ENCODE measurements around the gene LIX1. TPM values are rescaled to one million over a fixed set of nuclear protein-coding genes. Genes with fewer than 3 reads are reported as not detected.

Gene LIX1
- polyA plus RNA-seq, 1 donor from 2014 or later = 1.9 TPM

DNA sequence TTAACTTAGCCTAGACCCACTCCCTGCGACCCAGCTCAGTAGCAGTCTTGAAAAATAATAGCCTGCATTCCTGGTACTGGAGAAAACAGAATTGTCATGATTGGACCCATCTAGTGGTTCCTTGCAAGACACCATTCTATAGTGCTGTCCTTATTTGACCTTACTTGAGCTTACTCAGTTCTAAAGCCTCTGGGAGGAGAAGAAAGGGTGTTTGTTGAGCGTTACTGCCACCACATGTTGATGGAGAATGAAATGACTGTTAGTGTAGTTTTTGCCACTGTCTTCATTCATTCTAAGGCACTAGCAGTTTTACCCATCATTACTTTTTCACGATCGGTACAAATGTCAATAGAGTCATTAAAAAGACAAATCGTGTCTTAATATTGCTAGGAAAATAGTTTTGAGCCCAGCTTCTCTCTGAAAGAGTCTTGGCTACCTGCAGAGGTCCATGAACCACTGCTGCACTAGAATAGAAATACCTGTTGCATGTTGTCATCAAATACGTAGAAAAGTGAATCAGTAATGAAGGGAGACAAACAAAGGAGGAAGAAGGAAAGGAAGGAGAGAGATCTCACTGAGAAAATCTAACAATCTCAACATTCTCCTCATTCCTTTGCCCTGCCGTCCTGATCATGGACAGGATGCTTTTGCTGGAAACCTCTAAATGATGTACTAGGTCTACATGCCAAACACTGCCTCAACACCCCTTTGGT is 96.0 kb downstream of the LIX1 start:
- H3K9ac ChIP-seq (ENCODE audit: low read length) = no peak overlapping the region
- TF ChIP-seq, protein P1, sequence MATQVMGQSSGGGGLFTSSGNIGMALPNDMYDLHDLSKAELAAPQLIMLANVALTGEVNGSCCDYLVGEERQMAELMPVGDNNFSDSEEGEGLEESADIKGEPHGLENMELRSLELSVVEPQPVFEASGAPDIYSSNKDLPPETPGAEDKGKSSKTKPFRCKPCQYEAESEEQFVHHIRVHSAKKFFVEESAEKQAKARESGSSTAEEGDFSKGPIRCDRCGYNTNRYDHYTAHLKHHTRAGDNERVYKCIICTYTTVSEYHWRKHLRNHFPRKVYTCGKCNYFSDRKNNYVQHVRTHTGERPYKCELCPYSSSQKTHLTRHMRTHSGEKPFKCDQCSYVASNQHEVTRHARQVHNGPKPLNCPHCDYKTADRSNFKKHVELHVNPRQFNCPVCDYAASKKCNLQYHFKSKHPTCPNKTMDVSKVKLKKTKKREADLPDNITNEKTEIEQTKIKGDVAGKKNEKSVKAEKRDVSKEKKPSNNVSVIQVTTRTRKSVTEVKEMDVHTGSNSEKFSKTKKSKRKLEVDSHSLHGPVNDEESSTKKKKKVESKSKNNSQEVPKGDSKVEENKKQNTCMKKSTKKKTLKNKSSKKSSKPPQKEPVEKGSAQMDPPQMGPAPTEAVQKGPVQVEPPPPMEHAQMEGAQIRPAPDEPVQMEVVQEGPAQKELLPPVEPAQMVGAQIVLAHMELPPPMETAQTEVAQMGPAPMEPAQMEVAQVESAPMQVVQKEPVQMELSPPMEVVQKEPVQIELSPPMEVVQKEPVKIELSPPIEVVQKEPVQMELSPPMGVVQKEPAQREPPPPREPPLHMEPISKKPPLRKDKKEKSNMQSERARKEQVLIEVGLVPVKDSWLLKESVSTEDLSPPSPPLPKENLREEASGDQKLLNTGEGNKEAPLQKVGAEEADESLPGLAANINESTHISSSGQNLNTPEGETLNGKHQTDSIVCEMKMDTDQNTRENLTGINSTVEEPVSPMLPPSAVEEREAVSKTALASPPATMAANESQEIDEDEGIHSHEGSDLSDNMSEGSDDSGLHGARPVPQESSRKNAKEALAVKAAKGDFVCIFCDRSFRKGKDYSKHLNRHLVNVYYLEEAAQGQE (IDR thresholded peaks at IDR 0.05; ENCODE audit: borderline replicate concordance) = no peak
- TF ChIP-seq, protein P2, sequence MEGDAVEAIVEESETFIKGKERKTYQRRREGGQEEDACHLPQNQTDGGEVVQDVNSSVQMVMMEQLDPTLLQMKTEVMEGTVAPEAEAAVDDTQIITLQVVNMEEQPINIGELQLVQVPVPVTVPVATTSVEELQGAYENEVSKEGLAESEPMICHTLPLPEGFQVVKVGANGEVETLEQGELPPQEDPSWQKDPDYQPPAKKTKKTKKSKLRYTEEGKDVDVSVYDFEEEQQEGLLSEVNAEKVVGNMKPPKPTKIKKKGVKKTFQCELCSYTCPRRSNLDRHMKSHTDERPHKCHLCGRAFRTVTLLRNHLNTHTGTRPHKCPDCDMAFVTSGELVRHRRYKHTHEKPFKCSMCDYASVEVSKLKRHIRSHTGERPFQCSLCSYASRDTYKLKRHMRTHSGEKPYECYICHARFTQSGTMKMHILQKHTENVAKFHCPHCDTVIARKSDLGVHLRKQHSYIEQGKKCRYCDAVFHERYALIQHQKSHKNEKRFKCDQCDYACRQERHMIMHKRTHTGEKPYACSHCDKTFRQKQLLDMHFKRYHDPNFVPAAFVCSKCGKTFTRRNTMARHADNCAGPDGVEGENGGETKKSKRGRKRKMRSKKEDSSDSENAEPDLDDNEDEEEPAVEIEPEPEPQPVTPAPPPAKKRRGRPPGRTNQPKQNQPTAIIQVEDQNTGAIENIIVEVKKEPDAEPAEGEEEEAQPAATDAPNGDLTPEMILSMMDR (IDR thresholded peaks at IDR 0.05; ENCODE audit: poor library complexity, severe bottlenecking) = no peak
- TF ChIP-seq TAF1 (IDR thresholded peaks at IDR 0.05; ENCODE audit: low read depth) (no peak), POLR2AphosphoS5 (IDR thresholded peaks at IDR 0.05) (no peak), EP300 (conservative IDR thresholded peaks at IDR 0.05; ENCODE audit: poor library complexity, severe bottlenecking) (no peak), MXI1 (conservative IDR thresholded peaks at IDR 0.05; ENCODE audit: poor library complexity, severe bottlenecking) (no peak), EZH2 (IDR thresholded peaks at IDR 0.05; ENCODE audit: borderline replicate concordance, insufficient read depth, low read length, poor library complexity, severe bottlenecking) (no peak), SMC3 (conservative IDR thresholded peaks at IDR 0.05; ENCODE audit: poor library complexity) (no peak), RAD21 (conservative IDR thresholded peaks at IDR 0.05) (no peak)
- no peak overlapping the region for H2AFZ ChIP-seq (ENCODE audit: low read depth, low read length)
- no peaks in the 10 kb centered on the region for H3F3A ChIP-seq (ENCODE audit: insufficient read depth, low read length, poor library complexity, severe bottlenecking)
- H3K4me3 ChIP-seq (ENCODE audit: low read length) = no peak overlapping the region
- H3K79me2 ChIP-seq (replicated peaks; ENCODE audit: insufficient read depth, low read length) = no peaks in the 10 kb centered on the region
- no peaks in the 10 kb centered on the region for H3K36me3 ChIP-seq (ENCODE audit: insufficient read depth, low read length)
- H3K4me2 ChIP-seq (ENCODE audit: low read length) = no peak overlapping the region
- H3K9me3 ChIP-seq (ENCODE audit: low read length) = no peaks in the 10 kb centered on the region
- H3K27me3 ChIP-seq (ENCODE audit: insufficient read depth, low read depth, low read length) = no peaks in the 10 kb centered on the region
- H3K27ac ChIP-seq (ENCODE audit: low read length) = no peak overlapping the region
- no peaks in the 10 kb centered on the region for H3K9me2 ChIP-seq (ENCODE audit: insufficient read depth, low read length)
- H4K20me1 ChIP-seq (ENCODE audit: insufficient read depth) = no peaks in the 10 kb centered on the region

DNA sequence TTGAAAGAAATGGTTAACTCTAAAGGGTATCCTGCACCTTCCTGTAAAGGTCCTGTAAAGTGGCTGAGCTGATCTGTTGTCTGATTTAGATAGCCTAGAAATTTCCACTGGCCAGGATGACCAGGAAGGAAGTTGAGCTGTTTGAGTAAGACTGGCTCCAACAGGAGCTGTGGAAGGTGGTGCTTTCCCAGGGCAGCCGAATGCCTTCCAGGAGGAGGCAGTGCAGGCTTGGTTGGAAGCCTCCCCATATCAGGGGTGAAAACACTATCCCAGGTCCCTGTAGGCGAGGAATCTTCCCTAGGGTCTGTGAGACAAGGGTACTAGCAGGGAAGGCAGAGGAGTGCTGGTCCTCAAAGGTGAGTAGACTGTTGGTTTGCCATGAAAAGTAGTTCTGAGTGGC is 98.4 kb downstream of the LIX1 start:
- H3K36me3 ChIP-seq (ENCODE audit: insufficient read depth, low read length) = no peaks in the 10 kb centered on the region
- no peak overlapping the region for H2AFZ ChIP-seq (ENCODE audit: low read depth, low read length)

More for the DNA sequence above, 98.4 kb downstream of the LIX1 start:
- H3K79me2 ChIP-seq (replicated peaks; ENCODE audit: insufficient read depth, low read length) = no peaks in the 10 kb centered on the region
- H3K9me3 ChIP-seq (ENCODE audit: low read length) = no peaks in the 10 kb centered on the region
- H3K9me2 ChIP-seq (ENCODE audit: insufficient read depth, low read length) = no peaks in the 10 kb centered on the region
- no peak overlapping the region for H3K4me3 ChIP-seq (ENCODE audit: low read length)
- TF ChIP-seq, protein P2 (IDR thresholded peaks at IDR 0.05; ENCODE audit: poor library complexity, severe bottlenecking) = no peak
- no peak for TF ChIP-seq RAD21 (conservative IDR thresholded peaks at IDR 0.05)
- TF ChIP-seq, protein P1 (IDR thresholded peaks at IDR 0.05; ENCODE audit: borderline replicate concordance) = no peak
- no peak for TF ChIP-seq TAF1 (IDR thresholded peaks at IDR 0.05; ENCODE audit: low read depth)
- TF ChIP-seq POLR2AphosphoS5 (IDR thresholded peaks at IDR 0.05) = no peak
- no peak for TF ChIP-seq MXI1 (conservative IDR thresholded peaks at IDR 0.05; ENCODE audit: poor library complexity, severe bottlenecking)
- no peak for TF ChIP-seq EZH2 (IDR thresholded peaks at IDR 0.05; ENCODE audit: borderline replicate concordance, insufficient read depth, low read length, poor library complexity, severe bottlenecking)
- TF ChIP-seq EP300 (conservative IDR thresholded peaks at IDR 0.05; ENCODE audit: poor library complexity, severe bottlenecking) = no peak
- TF ChIP-seq SMC3 (conservative IDR thresholded peaks at IDR 0.05; ENCODE audit: poor library complexity) = no peak
- no peak overlapping the region for H3K9ac ChIP-seq (ENCODE audit: low read length)
- H3K27me3 ChIP-seq (ENCODE audit: insufficient read depth, low read depth, low read length) = no peaks in the 10 kb centered on the region
- no peak overlapping the region for H3K4me2 ChIP-seq (ENCODE audit: low read length)
- H3K27ac ChIP-seq (ENCODE audit: low read length) = no peak overlapping the region
- no peaks in the 10 kb centered on the region for H3F3A ChIP-seq (ENCODE audit: insufficient read depth, low read length, poor library complexity, severe bottlenecking)
- no peaks in the 10 kb centered on the region for H4K20me1 ChIP-seq (ENCODE audit: insufficient read depth)

Measured in neural cell (in vitro differentiated cells).